ENCODE results near the gene ZNF330.

DNA sequence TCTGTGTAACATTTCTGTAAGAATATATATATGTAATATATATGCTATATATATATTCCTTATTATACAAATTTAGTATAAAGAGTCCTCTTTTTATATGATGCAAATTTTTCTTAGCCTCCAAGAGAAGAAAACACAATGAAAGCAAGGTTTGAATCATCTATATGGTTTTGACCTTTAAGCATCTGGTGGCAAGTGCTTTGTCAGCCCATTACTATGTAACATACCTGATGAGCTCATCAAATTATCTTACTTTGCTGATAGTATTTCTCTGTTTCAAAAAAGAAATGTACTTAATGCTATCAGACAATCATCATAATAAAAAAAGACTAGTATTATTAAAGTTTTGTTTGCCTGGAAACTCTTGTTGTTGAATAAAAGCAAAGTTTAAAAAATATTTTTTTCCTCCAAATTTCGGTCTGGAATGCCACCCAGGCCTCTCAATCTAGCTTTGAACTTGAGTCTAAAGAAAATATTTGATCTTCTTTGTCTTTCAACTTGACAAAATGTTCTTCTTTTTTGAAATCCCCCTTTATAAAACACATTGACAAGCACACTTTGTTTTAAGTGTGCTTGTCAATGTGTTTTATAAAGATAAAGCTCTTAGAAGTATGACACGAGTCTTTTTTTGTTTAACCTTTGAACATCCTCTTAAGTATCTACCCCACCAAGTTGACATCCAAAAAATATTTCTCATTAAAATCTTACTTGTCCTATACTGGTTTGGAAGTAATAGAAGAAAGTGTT lies 26.2 kb downstream of the ZNF330 start:
- TF ChIP-seq, protein P1, sequence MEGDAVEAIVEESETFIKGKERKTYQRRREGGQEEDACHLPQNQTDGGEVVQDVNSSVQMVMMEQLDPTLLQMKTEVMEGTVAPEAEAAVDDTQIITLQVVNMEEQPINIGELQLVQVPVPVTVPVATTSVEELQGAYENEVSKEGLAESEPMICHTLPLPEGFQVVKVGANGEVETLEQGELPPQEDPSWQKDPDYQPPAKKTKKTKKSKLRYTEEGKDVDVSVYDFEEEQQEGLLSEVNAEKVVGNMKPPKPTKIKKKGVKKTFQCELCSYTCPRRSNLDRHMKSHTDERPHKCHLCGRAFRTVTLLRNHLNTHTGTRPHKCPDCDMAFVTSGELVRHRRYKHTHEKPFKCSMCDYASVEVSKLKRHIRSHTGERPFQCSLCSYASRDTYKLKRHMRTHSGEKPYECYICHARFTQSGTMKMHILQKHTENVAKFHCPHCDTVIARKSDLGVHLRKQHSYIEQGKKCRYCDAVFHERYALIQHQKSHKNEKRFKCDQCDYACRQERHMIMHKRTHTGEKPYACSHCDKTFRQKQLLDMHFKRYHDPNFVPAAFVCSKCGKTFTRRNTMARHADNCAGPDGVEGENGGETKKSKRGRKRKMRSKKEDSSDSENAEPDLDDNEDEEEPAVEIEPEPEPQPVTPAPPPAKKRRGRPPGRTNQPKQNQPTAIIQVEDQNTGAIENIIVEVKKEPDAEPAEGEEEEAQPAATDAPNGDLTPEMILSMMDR (IDR thresholded peaks at IDR 0.05; ENCODE audit: insufficient read depth, low read length), result no peak
- no peak for TF ChIP-seq POLR2AphosphoS5 (IDR thresholded peaks at IDR 0.05; ENCODE audit: low read depth)
- TF ChIP-seq, protein P2, sequence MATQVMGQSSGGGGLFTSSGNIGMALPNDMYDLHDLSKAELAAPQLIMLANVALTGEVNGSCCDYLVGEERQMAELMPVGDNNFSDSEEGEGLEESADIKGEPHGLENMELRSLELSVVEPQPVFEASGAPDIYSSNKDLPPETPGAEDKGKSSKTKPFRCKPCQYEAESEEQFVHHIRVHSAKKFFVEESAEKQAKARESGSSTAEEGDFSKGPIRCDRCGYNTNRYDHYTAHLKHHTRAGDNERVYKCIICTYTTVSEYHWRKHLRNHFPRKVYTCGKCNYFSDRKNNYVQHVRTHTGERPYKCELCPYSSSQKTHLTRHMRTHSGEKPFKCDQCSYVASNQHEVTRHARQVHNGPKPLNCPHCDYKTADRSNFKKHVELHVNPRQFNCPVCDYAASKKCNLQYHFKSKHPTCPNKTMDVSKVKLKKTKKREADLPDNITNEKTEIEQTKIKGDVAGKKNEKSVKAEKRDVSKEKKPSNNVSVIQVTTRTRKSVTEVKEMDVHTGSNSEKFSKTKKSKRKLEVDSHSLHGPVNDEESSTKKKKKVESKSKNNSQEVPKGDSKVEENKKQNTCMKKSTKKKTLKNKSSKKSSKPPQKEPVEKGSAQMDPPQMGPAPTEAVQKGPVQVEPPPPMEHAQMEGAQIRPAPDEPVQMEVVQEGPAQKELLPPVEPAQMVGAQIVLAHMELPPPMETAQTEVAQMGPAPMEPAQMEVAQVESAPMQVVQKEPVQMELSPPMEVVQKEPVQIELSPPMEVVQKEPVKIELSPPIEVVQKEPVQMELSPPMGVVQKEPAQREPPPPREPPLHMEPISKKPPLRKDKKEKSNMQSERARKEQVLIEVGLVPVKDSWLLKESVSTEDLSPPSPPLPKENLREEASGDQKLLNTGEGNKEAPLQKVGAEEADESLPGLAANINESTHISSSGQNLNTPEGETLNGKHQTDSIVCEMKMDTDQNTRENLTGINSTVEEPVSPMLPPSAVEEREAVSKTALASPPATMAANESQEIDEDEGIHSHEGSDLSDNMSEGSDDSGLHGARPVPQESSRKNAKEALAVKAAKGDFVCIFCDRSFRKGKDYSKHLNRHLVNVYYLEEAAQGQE (IDR thresholded peaks at IDR 0.05; ENCODE audit: insufficient replicate concordance, low read depth), result no peak

Measured in HL-60 (cell line).